Esophagus squamous epithelium (tissue), 5 donors: ENCODE results near the gene SZT2. TPM values are rescaled to one million over a fixed set of nuclear protein-coding genes. Genes with fewer than 3 reads are reported as not detected.

Source experiments
- DNase-seq: peaks from one replicate; lab custom pipeline; 2025; lab: John Stamatoyannopoulos, UW
- H3K27ac ChIP-seq, 4 donors: fragments of 200-600 bp; sonication (generic); one replicate each; pipeline ENCODE4 v1.5.1; 2016 to 2019; ENCODE audit warnings: mild to moderate bottlenecking in 1 of 4
- H3K27me3 ChIP-seq, 4 donors: fragments of 200-600 bp; sonication (generic); 1 replicate in 3 of 4; 2 replicates in 1 of 4; pipeline versions ENCODE4 v1.5.1 to v1.6.0; 2017 to 2021; ENCODE audit warnings: antibody characterized with exemption in 1 of 4
- H3K36me3 ChIP-seq, 3 donors: fragments of 200-600 bp; sonication (generic); one replicate each; pipeline ENCODE4 v1.5.1; 2016 to 2019
- H3K4me1 ChIP-seq, 3 donors: fragments of 200-600 bp; sonication (generic); one replicate each; pipeline ENCODE4 v1.5.1; 2017 to 2019
- H3K4me3 ChIP-seq, 4 donors: fragments of 200-600 bp; sonication (generic); 1 replicate in 3 of 4; 2 replicates in 1 of 4; pipeline ENCODE4 v1.5.1; 2016 to 2019; ENCODE audit warnings: mild to moderate bottlenecking in 2 of 4, moderate library complexity in 1 of 4
- H3K9me3 ChIP-seq, 3 donors: fragments of 200-600 bp; sonication (generic); one replicate each; pipeline ENCODE4 v1.5.1; 2016 to 2019
- CTCF ChIP-seq, 6 experiments: fragments of 450-650 bp in 4 of 6; fragments of 200-600 bp in 2 of 6; sonication (generic) in 2 of 6; IDR thresholded peaks; one replicate each; pipeline ENCODE4 v1.5.1; 2016 to 2019; ENCODE audit warnings: antibody characterized with exemption in 6 of 6, mild to moderate bottlenecking in 4 of 6, moderate library complexity in 4 of 6
- POLR2A ChIP-seq, 4 donors: fragments of 450-650 bp; IDR thresholded peaks; one replicate each; pipeline ENCODE4 v1.6.1; 2017; ENCODE audit warnings: antibody characterized with exemption in 4 of 4, mild to moderate bottlenecking in 4 of 4, moderate library complexity in 3 of 4
- WGBS, 2 donors: methylation state at CpG; one replicate each; pipeline ENCODE4 v1.1.5; 2018; 5-methylcytosine and 5-hydroxymethylcytosine counted together
- intact Hi-C: fragments of 100-400 bp; cut with DNase I; formaldehyde crosslinking; loops from one replicate; pipeline ENCODE4 v1.15.0; 2022
- total RNA-seq, 4 donors: library from RNA; depleted of rRNA; stranded (reverse); fragments of >200 nt; gene quantifications; one replicate each; pipeline ENCODE4 v1.1.0, GENCODE V29; 2016
- donor health status: DM: yes; HTN: yes; CAD: no.

SZT2 gene
- total RNA-seq, 4 donors from 2014 or later: 12.4 to 40.0 (median 27.7) TPM

- intact Hi-C loops: no loop called here
- Histone ChIP-seq H3K27ac (no peak overlapping the region), H3K4me1 (peaks cover 0 to 58% (median 13%) of the 10 kb centered on the region in 3 donors), H3K36me3 (no peaks in the 10 kb centered on the region), H3K4me3 (no peak overlapping the region), H3K9me3 (no peaks in the 10 kb centered on the region), H3K27me3 (no peaks in the 10 kb centered on the region)
- TF ChIP-seq POLR2A (IDR thresholded peaks at IDR 0.05) (no peak), CTCF (IDR thresholded peaks at IDR 0.05) (no peak)
- WGBS, 2 donors: 86 to 96% methylated on average over 3 of the region's 5 CpGs
- no peak for DNase-seq
These were observed 43.1 kb upstream of the SZT2 start for GRCh38 chr1:43346636-43347035.

GRCh38 chr1:43348343-43348808 is 41.3 kb upstream of the SZT2 start:
- H3K36me3 ChIP-seq: no peaks in the 10 kb centered on the region
- 10 to 30% methylated on average over 2 to 3 of the region's 22 CpGs for WGBS, 2 donors
- H3K27me3 ChIP-seq: no peaks in the 10 kb centered on the region
- intact Hi-C loops: no loop called here
- peaks cover 0 to 52% (median 13%) of the 10 kb centered on the region in 3 donors for H3K4me1 ChIP-seq
- no peaks in the 10 kb centered on the region for H3K9me3 ChIP-seq
- DNase-seq: no peak
- H3K27ac ChIP-seq: peak overlapping the region; percentile 93 to 98 (median 96)
- TF ChIP-seq CTCF (IDR thresholded peaks at IDR 0.05) (peak in 1 of 6 experiments; percentile 15), POLR2A (IDR thresholded peaks at IDR 0.05) (no peak)
- peak overlapping the region; percentile 37 to 75 (median 58) for H3K4me3 ChIP-seq

- intact Hi-C loops: no loop called here
- Histone ChIP-seq H3K9me3 (no peaks in the 10 kb centered on the region), H3K4me3 (peak overlapping the region; percentile 37 to 75 (median 58)), H3K27ac (peak overlapping the region; percentile 93 to 98 (median 96)), H3K4me1 (peaks cover 0 to 46% (median 13%) of the 10 kb centered on the region in 3 donors), H3K36me3 (no peaks in the 10 kb centered on the region), H3K27me3 (no peaks in the 10 kb centered on the region)
- TF ChIP-seq POLR2A (IDR thresholded peaks at IDR 0.05): peak in 2 of 4 donors; percentile 58 to 69
- TF ChIP-seq CTCF (IDR thresholded peaks at IDR 0.05): peak in 1 of 6 experiments; percentile 6
- DNase-seq: peak; percentile 21
- WGBS, 2 donors: 15 to 49% methylated on average over 11 to 20 of the region's 72 CpGs
These were observed 40.7 kb upstream of the SZT2 start for GRCh38 chr1:43348809-43349593.

GRCh38 chr1:43349594-43350306 is 39.9 kb upstream of the SZT2 start:
- intact Hi-C loops: no loop called here
- TF ChIP-seq CTCF (IDR thresholded peaks at IDR 0.05) (no peak), POLR2A (IDR thresholded peaks at IDR 0.05) (no peak)
- Histone ChIP-seq H3K4me3 (peak overlapping the region; percentile 37 to 75 (median 58)), H3K36me3 (no peaks in the 10 kb centered on the region), H3K4me1 (peaks cover 0 to 39% (median 13%) of the 10 kb centered on the region in 3 donors), H3K27me3 (no peaks in the 10 kb centered on the region), H3K27ac (peak overlapping the region; percentile 93 to 98 (median 96)), H3K9me3 (no peaks in the 10 kb centered on the region)
- no peak for DNase-seq
- WGBS, 2 donors: 31 to 41% methylated on average over 11 of the region's 11 CpGs
